DOHH2 (cell line): Measurements from ENCODE around the gene PCDHA4.

Experiments
- H3F3A ChIP-seq: fragments of 200-600 bp; sonication (generic), shearing (Covaris generic); 2 replicates; pipeline ENCODE4 v1.6.0; 2016; ENCODE audit warnings: antibody characterized with exemption, mild to moderate bottlenecking; ENCODE audit not compliant: control insufficient read depth, insufficient read depth
- H3K27ac ChIP-seq: fragments of 200-600 bp; sonication (generic); 2 replicates; pipeline ENCODE4 v1.5.1; 2014; ENCODE audit warnings: low read depth, mild to moderate bottlenecking, low read length, moderate library complexity
- H3K27me3 ChIP-seq: fragments of 200-600 bp; sonication (generic); 2 replicates; pipeline ENCODE4 v1.6.1; 2014; ENCODE audit warnings: mild to moderate bottlenecking, low read length, mixed read lengths; ENCODE audit not compliant: control insufficient read depth
- H3K36me3 ChIP-seq: fragments of 200-600 bp; sonication (generic); 2 replicates; pipeline ENCODE4 v1.6.1; 2014; ENCODE audit warnings: mild to moderate bottlenecking, low read length, moderate library complexity, mixed read lengths; ENCODE audit not compliant: control insufficient read depth
- H3K4me1 ChIP-seq: fragments of 200-600 bp; sonication (generic); 2 replicates; pipeline ENCODE4 v1.6.1; 2014; ENCODE audit warnings: mild to moderate bottlenecking, low read length, mixed read lengths; ENCODE audit not compliant: control insufficient read depth
- H3K4me2 ChIP-seq: fragments of 200-600 bp; sonication (generic); 2 replicates; pipeline ENCODE4 v1.6.0; 2014; ENCODE audit warnings: mild to moderate bottlenecking, low read length, moderate library complexity
- H3K4me3 ChIP-seq: fragments of 200-600 bp; sonication (generic); 2 replicates; pipeline ENCODE4 v1.5.1; 2014; ENCODE audit warnings: mild to moderate bottlenecking, low read length, mixed read lengths
- H3K79me2 ChIP-seq: fragments of 200-600 bp; sonication (generic); 2 replicates; pipeline ENCODE4 v1.6.1; 2014; ENCODE audit warnings: mild to moderate bottlenecking, low read length, mixed read lengths; ENCODE audit not compliant: control insufficient read depth
- H3K9me2 ChIP-seq: fragments of 200-600 bp; sonication (generic); replicated peaks from 2 replicates; pipeline ENCODE4 v1.6.1; 2014; ENCODE audit warnings: mild to moderate bottlenecking, low read length, mixed read lengths; ENCODE audit not compliant: control insufficient read depth
- H3K9me3 ChIP-seq: fragments of 200-600 bp; sonication (generic); 2 replicates; pipeline ENCODE4 v1.6.1; 2014; ENCODE audit warnings: antibody characterized with exemption, low read length, mixed read lengths; ENCODE audit not compliant: control insufficient read depth, insufficient read depth
- H4K20me1 ChIP-seq: fragments of 200-600 bp; sonication (generic); 2 replicates; pipeline ENCODE4 v1.6.0; 2014; ENCODE audit warnings: low read depth, mild to moderate bottlenecking, antibody characterized with exemption, low read length, moderate library complexity; ENCODE audit not compliant: control insufficient read depth, insufficient read depth
- EZH2phosphoT487 ChIP-seq: fragments of 200-600 bp; sonication (generic); IDR thresholded peaks from 2 replicates; pipeline ENCODE4 v1.6.1; 2017; ENCODE audit warnings: borderline replicate concordance, mild to moderate bottlenecking, antibody characterized with exemption, low read length, moderate library complexity, mixed read lengths
- TF ChIP-seq, protein P1 (sequence below): fragments of 200-600 bp; sonication (generic); IDR thresholded peaks from one replicate; pipeline ENCODE4 v1.5.1; 2014; ENCODE audit warnings: antibody characterized with exemption, mild to moderate bottlenecking, low read depth, low read length; ENCODE audit not compliant: poor library complexity, severe bottlenecking

PCDHA4 gene

DNA sequence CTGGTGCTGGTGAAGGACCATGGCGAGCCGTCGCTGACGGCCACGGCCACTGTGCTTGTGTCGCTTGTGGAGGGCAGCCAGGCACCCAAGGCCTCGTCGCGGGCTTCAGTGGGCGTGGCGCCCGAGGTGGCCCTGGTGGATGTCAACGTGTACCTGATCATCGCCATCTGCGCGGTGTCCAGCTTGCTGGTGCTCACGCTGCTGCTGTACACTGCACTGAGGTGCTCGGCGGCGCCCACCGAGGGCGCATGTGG is 51.0 kb downstream of the PCDHA4 start:
- Histone ChIP-seq H4K20me1 (no peaks in the 10 kb centered on the region), H3K9me3 (no peaks in the 10 kb centered on the region), H3K79me2 (no peaks in the 10 kb centered on the region), H3K4me3 (no peak overlapping the region), H3K9me2 (no peaks in the 10 kb centered on the region), H3K4me2 (no peak overlapping the region), H3K27me3 (no peaks in the 10 kb centered on the region), H3K27ac (no peak overlapping the region), H3K4me1 (no peaks in the 10 kb centered on the region), H3K36me3 (no peaks in the 10 kb centered on the region), H3F3A (no peaks in the 10 kb centered on the region)
- TF ChIP-seq, protein P1, sequence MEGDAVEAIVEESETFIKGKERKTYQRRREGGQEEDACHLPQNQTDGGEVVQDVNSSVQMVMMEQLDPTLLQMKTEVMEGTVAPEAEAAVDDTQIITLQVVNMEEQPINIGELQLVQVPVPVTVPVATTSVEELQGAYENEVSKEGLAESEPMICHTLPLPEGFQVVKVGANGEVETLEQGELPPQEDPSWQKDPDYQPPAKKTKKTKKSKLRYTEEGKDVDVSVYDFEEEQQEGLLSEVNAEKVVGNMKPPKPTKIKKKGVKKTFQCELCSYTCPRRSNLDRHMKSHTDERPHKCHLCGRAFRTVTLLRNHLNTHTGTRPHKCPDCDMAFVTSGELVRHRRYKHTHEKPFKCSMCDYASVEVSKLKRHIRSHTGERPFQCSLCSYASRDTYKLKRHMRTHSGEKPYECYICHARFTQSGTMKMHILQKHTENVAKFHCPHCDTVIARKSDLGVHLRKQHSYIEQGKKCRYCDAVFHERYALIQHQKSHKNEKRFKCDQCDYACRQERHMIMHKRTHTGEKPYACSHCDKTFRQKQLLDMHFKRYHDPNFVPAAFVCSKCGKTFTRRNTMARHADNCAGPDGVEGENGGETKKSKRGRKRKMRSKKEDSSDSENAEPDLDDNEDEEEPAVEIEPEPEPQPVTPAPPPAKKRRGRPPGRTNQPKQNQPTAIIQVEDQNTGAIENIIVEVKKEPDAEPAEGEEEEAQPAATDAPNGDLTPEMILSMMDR = no peak
- TF ChIP-seq EZH2phosphoT487 = no peak

DNA sequence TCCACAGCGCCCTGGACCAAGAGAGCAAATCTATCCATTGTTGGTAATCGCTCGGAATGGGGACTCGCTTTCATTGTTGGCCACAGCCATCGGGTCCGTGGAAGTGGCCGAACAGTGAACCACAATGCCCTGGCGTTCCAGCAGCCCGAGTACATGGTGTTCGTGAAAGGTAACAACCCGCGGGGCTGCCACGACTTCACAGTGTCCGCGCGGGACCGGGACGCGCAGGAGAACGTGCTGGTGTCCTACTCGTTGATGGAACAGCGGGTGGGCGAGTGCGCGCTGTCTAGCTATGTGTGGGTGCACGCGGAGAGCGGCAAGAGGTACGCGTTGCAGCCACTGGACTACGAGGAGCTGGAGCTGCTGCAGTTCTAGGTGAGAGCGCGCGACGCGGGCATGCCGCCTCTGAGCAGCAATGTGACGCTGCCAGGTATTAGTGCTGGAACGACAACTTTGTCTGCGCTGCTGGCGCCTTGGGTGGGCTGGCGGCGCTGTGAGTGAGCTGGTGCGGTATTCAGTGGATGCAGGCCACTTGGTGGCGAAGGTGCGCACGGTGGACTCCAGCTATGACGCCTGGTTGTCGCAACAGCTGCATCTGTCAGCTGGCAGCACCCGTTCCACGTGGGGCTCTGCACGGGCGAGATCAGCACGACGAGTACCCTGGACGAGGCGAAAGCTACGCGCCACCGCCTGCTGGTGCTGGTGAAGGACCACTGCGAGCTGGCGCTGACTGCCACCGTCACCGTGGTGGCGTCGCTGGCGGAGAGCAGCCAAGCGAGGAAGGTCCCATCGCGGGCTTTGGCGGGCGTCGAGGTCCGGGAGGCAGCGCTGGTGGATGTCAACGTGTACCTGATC is 55.8 kb downstream of the PCDHA4 start:
- no peaks in the 10 kb centered on the region for H3K9me3 ChIP-seq
- H3K4me2 ChIP-seq = no peak overlapping the region
- no peak overlapping the region for H3K4me3 ChIP-seq
- no peak overlapping the region for H3K27ac ChIP-seq
- no peaks in the 10 kb centered on the region for H3F3A ChIP-seq
- TF ChIP-seq, protein P1 = no peak
- no peak for TF ChIP-seq EZH2phosphoT487
- no peaks in the 10 kb centered on the region for H3K4me1 ChIP-seq
- H3K27me3 ChIP-seq = 0 out of 2 replicates have a peak, but pooled peaks cover 2% of the 10 kb centered on the region
- H4K20me1 ChIP-seq = no peaks in the 10 kb centered on the region
- no peaks in the 10 kb centered on the region for H3K36me3 ChIP-seq
- no peaks in the 10 kb centered on the region for H3K9me2 ChIP-seq
- H3K79me2 ChIP-seq = no peaks in the 10 kb centered on the region
